C4-2B (cell line): ENCODE data around the gene DUSP6.

ENCODE experiments used
- H3K27ac ChIP-seq: fragments of 450-650 bp; 2 replicates; pipeline ENCODE4 v1.5.1; 2017
- CTCF ChIP-seq: fragments of 450-650 bp; conservative IDR thresholded peaks from 2 replicates; pipeline ENCODE4 v1.5.1; 2017; ENCODE audit warnings: mild to moderate bottlenecking
- ZFX ChIP-seq: fragments of 450-650 bp; IDR thresholded peaks from 2 replicates; pipeline ENCODE4 v1.6.1; 2017

DUSP6 gene

GRCh38 chr12:89372584-89373370 is 20.5 kb upstream of the DUSP6 start:
- TF ChIP-seq ZFX = no peak
- no peak for TF ChIP-seq CTCF
- no peak overlapping the region for H3K27ac ChIP-seq

GRCh38 chr12:89370850-89371249 is 18.5 kb upstream of the DUSP6 start:
- TF ChIP-seq CTCF (no peak), ZFX (no peak)

GRCh38 chr12:89370421-89370831 is 18.1 kb upstream of the DUSP6 start:
- TF ChIP-seq CTCF (no peak), ZFX (no peak)
- H3K27ac ChIP-seq = no peak overlapping the region

More at GRCh38 chr12:89370850-89371249, 18.5 kb upstream of the DUSP6 start:
- H3K27ac ChIP-seq = no peak overlapping the region

DNA sequence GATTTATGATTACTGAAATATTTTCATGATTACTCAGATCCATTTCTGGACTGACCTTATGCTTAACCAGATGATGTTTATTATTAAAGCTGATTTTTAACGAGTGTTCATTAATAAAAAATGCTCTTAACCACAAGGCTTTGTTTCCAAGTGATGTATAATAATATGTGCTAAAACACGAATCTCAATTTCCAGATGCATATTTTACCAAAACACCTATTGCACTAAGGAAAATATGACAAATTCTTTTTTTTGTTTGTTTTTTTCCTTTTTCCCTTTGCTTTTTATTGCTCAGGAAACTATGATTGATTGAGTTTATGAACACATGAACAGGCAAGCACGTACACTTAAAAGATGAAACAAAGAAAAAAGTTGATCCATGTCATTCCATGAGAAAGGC is 16.9 kb upstream of the DUSP6 start:
- no peak for TF ChIP-seq CTCF
- no peak for TF ChIP-seq ZFX
- H3K27ac ChIP-seq = no peak overlapping the region

GRCh38 chr12:89368391-89368790 is 16.1 kb upstream of the DUSP6 start:
- TF ChIP-seq CTCF = no peak
- TF ChIP-seq ZFX = no peak

GRCh38 chr12:89366676-89367364 is 14.5 kb upstream of the DUSP6 start:
- H3K27ac ChIP-seq = no peak overlapping the region
- TF ChIP-seq CTCF (no peak), ZFX (no peak)

More at GRCh38 chr12:89368391-89368790, 16.1 kb upstream of the DUSP6 start:
- no peak overlapping the region for H3K27ac ChIP-seq

- H3K27ac ChIP-seq = no peak overlapping the region
- TF ChIP-seq CTCF (no peak), ZFX (no peak)
These were observed 12.3 kb upstream of the DUSP6 start for GRCh38 chr12:89364631-89365030.
